A549 (cell line): ENCODE measurements around the gene CUX1. TPM values are rescaled to one million over a fixed set of nuclear protein-coding genes. Genes with fewer than 3 reads are reported as not detected.

ENCODE experiments used
- ATAC-seq, 2 experiments: fragments of 200-7000 bp in 1 of 2; fragments of >200 bp in 1 of 2; cut with Nextera tagmentation in 1 of 2; cut with Tn5 transposase in 1 of 2; 3 replicates each; pipeline versions ENCODE4 v1.8.0 to v1.9.1; 2018 to 2020; ENCODE audit warnings: mild to moderate bottlenecking in 1 of 2, moderate library complexity in 1 of 2
- CTCF ChIA-PET: fragments of 300-600 bp; sonication (Branson Sonifier 250); formaldehyde crosslinking; extraction: SDS; loops from one replicate; lab custom pipeline; 2021; ENCODE audit warnings: antibody characterized with exemption, inconsistent platforms; lab: Yijun Ruan, JAX
- POLR2A ChIA-PET: fragments of 350-600 bp; formaldehyde crosslinking; extraction: SDS; loops from one replicate; lab custom pipeline; 2021; ENCODE audit warnings: antibody characterized with exemption, inconsistent platforms; lab: Yijun Ruan, JAX
- DNase-seq, 2 experiments: peaks; one replicate each; pipeline versions ENCODE4 v3.0.0 to v3.0.0-alpha.2; 2011 to 2016; ENCODE audit warnings: low read depth in 1 of 2, low spot score in 1 of 2
- FAIRE-seq: peaks from 2 replicates; lab custom pipeline; 2011; peaks lifted over from hg19 to GRCh38; lab: Jason Lieb, UNC
- H3K27ac ChIP-seq, 2 experiments: fragments of >200 bp; sonication (Bioruptor Twin); formaldehyde crosslinking; 3 replicates each; pipeline ENCODE4 v1.5.1; 2016 to 2017
- H3K4me1 ChIP-seq: fragments of >200 bp; sonication (Bioruptor Twin); formaldehyde crosslinking; 3 replicates; pipeline ENCODE4 v1.6.1; 2016
- H3K4me2 ChIP-seq: fragments of >200 bp; sonication (Bioruptor Twin); formaldehyde crosslinking; 3 replicates; pipeline ENCODE4 v1.6.1; 2016
- H3K4me3 ChIP-seq: fragments of >200 bp; sonication (Bioruptor Twin); formaldehyde crosslinking; 3 replicates; pipeline ENCODE4 v1.5.1; 2016
- H3K9me3 ChIP-seq: fragments of >200 bp; sonication (Bioruptor Twin); formaldehyde crosslinking; 3 replicates; pipeline ENCODE4 v1.6.1; 2016
- BCL3 ChIP-seq: fragments of >200 bp; sonication (Bioruptor Twin); formaldehyde crosslinking; IDR thresholded peaks from 3 replicates; pipeline ENCODE4 v1.6.1; 2016
- CHD2 ChIP-seq: fragments of 150-350 bp; IDR thresholded peaks from 2 replicates; pipeline ENCODE4 v1.6.1; 2014; ENCODE audit warnings: low read length; ENCODE audit not compliant: partially characterized antibody
- CHD4 ChIP-seq: fragments of 200-600 bp; sonication (generic); IDR thresholded peaks from 2 replicates; pipeline ENCODE4 v1.6.1; 2016; ENCODE audit warnings: antibody characterized with exemption, mild to moderate bottlenecking, borderline replicate concordance
- CTCF ChIP-seq: fragments of >200 bp; sonication (Bioruptor Twin); formaldehyde crosslinking; IDR thresholded peaks from 3 replicates; pipeline ENCODE4 v1.5.1; 2016
- E2F6 ChIP-seq: IDR thresholded peaks from 2 replicates; pipeline ENCODE4 v1.6.1; 2012; ENCODE audit warnings: low read depth, borderline replicate concordance
- EHF ChIP-seq: fragments of 250-450 bp; sonication (Bioruptor Pico); IDR thresholded peaks from 2 replicates; pipeline ENCODE4 v1.5.0; 2020; ENCODE audit warnings: mild to moderate bottlenecking
- ESRRA ChIP-seq: fragments of 150-350 bp; IDR thresholded peaks from 2 replicates; pipeline ENCODE4 v1.6.1; 2014; ENCODE audit warnings: mild to moderate bottlenecking, low read length, borderline replicate concordance
- FOSB ChIP-seq: fragments of 250-450 bp; sonication (Bioruptor Pico); IDR thresholded peaks from 2 replicates; pipeline ENCODE4 v1.5.0; 2020; ENCODE audit warnings: mild to moderate bottlenecking, moderate library complexity
- HES2 ChIP-seq: fragments of >200 bp; sonication (Bioruptor Twin); formaldehyde crosslinking; IDR thresholded peaks from 2 replicates; pipeline ENCODE4 v1.6.1; 2016
- JUN ChIP-seq, 2 experiments: fragments of >200 bp; sonication (Bioruptor Twin); formaldehyde crosslinking; IDR thresholded peaks; 2 replicates in 1 of 2; 3 replicates in 1 of 2; pipeline ENCODE4 v1.6.1; 2016 to 2017
- KDM5A ChIP-seq: fragments of 200-600 bp; sonication (generic); IDR thresholded peaks from 2 replicates; pipeline ENCODE4 v1.6.1; 2016; ENCODE audit warnings: antibody characterized with exemption, mild to moderate bottlenecking
- MAZ ChIP-seq: fragments of 150-350 bp; IDR thresholded peaks from 2 replicates; pipeline ENCODE4 v1.6.1; 2014; ENCODE audit warnings: antibody characterized with exemption, low read depth, low read length, borderline replicate concordance
- NPAS2 ChIP-seq: fragments of 250-450 bp; sonication (Bioruptor Pico); IDR thresholded peaks from 2 replicates; pipeline ENCODE4 v1.8.0; 2022; ENCODE audit warnings: mild to moderate bottlenecking, moderate library complexity, borderline replicate concordance
- NR3C1 ChIP-seq: fragments of >200 bp; sonication (Bioruptor Twin); formaldehyde crosslinking; IDR thresholded peaks from 3 replicates; pipeline ENCODE4 v1.6.1; 2017
- POLR2AphosphoS2 ChIP-seq: conservative IDR thresholded peaks from 2 replicates; pipeline ENCODE4 v1.6.1; 2012; ENCODE audit warnings: low read length, improper control_type of control experiment, inconsistent platforms
- RCOR1 ChIP-seq: fragments of 150-350 bp; IDR thresholded peaks from 2 replicates; pipeline ENCODE4 v1.6.1; 2014; ENCODE audit warnings: antibody characterized with exemption, low read length, low read depth
- RNF2 ChIP-seq: fragments of 200-600 bp; sonication (generic); IDR thresholded peaks from 2 replicates; pipeline ENCODE4 v1.6.1; 2016; ENCODE audit warnings: low read depth, mild to moderate bottlenecking, antibody characterized with exemption, moderate library complexity, borderline replicate concordance
- TFCP2L1 ChIP-seq: fragments of 250-450 bp; sonication (Bioruptor Pico); IDR thresholded peaks from 2 replicates; pipeline ENCODE4 v1.5.0; 2021; ENCODE audit warnings: mild to moderate bottlenecking
- ZC3H11A ChIP-seq: fragments of 450-650 bp; IDR thresholded peaks from 2 replicates; pipeline ENCODE4 v1.6.1; 2014; ENCODE audit warnings: antibody characterized with exemption, mild to moderate bottlenecking
- ZFP36 ChIP-seq: fragments of 450-650 bp; IDR thresholded peaks from 2 replicates; pipeline ENCODE4 v1.6.1; 2014; ENCODE audit warnings: borderline replicate concordance; ENCODE audit not compliant: partially characterized antibody
- WGBS: methylation state at CpG from one replicate; pipeline ENCODE4 v1.1.6; 2017; ENCODE audit errors: missing lambda C conversion rate; 5-methylcytosine and 5-hydroxymethylcytosine counted together
- polyA plus RNA-seq, 4 experiments: library from polyadenylated mRNA; depleted of rRNA in 3 of 4; stranded (reverse); fragments of >200 nt; fragmentation: RNase III in 1 of 4; extraction: RNeasy Plus Mini Kit Qiagen cat#74134 plus additional on column Dnase treatment in 1 of 4; gene quantifications; 2 replicates in 3 of 4; 3 replicates in 1 of 4; pipeline ENCODE4 v1.2.3, GENCODE V29; 2011 to 2017
- TF ChIP-seq, protein P1 (sequence below): fragments of 250-450 bp; sonication (Bioruptor Pico); IDR thresholded peaks from 2 replicates; pipeline ENCODE4 v1.5.0; 2021; ENCODE audit warnings: mild to moderate bottlenecking, moderate library complexity, borderline replicate concordance

Gene CUX1
- polyA plus RNA-seq, 2 of the 4 experiments (the other 2 are of a cell fraction) = 32.7 to 33.4 TPM

- Histone ChIP-seq H3K9me3 (no peaks in the 10 kb centered on the region), H3K27ac (no peak overlapping the region), H3K4me3 (no peak overlapping the region), H3K4me2 (no peak overlapping the region), H3K4me1 (peaks cover 3% of the 10 kb centered on the region)
- ATAC-seq = no peak
- POLR2A ChIA-PET = no interaction called here
- FAIRE-seq = no peak
- TF ChIP-seq EHF (CRISPR knock-in tag) = no peak
- TF ChIP-seq BCL3 = no peak
- no peak for TF ChIP-seq RCOR1
- TF ChIP-seq ZFP36 = no peak
- TF ChIP-seq MAZ = no peak
- TF ChIP-seq FOSB (CRISPR knock-in tag) = no peak
- no peak for TF ChIP-seq JUN (IDR thresholded peaks at IDR 0.05)
- TF ChIP-seq, protein P1, sequence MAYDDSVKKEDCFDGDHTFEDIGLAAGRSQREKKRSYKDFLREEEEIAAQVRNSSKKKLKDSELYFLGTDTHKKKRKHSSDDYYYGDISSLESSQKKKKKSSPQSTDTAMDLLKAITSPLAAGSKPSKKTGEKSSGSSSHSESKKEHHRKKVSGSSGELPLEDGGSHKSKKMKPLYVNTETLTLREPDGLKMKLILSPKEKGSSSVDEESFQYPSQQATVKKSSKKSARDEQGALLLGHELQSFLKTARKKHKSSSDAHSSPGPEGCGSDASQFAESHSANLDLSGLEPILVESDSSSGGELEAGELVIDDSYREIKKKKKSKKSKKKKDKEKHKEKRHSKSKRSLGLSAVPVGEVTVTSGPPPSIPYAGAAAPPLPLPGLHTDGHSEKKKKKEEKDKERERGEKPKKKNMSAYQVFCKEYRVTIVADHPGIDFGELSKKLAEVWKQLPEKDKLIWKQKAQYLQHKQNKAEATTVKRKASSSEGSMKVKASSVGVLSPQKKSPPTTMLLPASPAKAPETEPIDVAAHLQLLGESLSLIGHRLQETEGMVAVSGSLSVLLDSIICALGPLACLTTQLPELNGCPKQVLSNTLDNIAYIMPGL (CRISPR knock-in tag) = no peak
- 87% methylated on average over 10 of the region's 10 CpGs for WGBS
- CTCF ChIA-PET = interaction anchor here (0.6 kb wide), 1 partner anchor 12 kb away, joined by 4 read pairs; no protein-coding TSS in a partner anchor
- no peak for DNase-seq
Measured at GRCh38 chr7:101969997-101970585, 152.7 kb downstream of the CUX1 start.

DNA sequence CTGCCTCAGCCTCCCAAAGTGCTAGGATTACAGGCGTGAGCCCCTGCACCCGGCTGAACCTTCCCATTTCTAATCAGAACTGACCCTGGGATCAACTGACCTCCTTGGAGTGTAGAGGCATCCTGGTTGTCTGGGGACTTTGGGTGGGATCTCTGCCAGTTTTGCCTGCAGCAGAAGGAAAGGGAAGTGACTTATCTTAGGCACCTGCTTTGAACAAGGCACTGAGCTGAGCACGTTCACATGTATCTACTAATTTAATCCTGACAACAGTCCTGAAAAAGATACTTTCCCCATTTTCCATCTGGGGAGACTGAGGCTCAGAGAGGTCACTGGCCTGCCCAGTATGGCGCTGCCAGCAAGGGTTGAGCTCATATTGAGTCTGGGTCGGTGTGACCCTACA, 153.4 kb downstream of the CUX1 start:
- H3K9me3 ChIP-seq = no peaks in the 10 kb centered on the region
- no peak overlapping the region for H3K4me3 ChIP-seq
- no peak overlapping the region for H3K27ac ChIP-seq
- 95% methylated on average over 5 of the region's 5 CpGs for WGBS
- peaks cover 10% of the 10 kb centered on the region for H3K4me1 ChIP-seq
- CTCF ChIA-PET = no interaction called here
- ATAC-seq (no peak), DNase-seq (no peak), FAIRE-seq (no peak)
- POLR2A ChIA-PET = no interaction called here
- TF ChIP-seq MAZ (no peak), NPAS2 (CRISPR knock-in tag) (no peak), RCOR1 (no peak), KDM5A (no peak), ESRRA (no peak), E2F6 (no peak), TFCP2L1 (no peak), NR3C1 (no peak), POLR2AphosphoS2 (no peak), CHD4 (no peak), RNF2 (no peak), CTCF (no peak), CHD2 (no peak), ZC3H11A (no peak), BCL3 (no peak), HES2 (no peak)
- TF ChIP-seq, protein P1 (CRISPR knock-in tag) = no peak
- H3K4me2 ChIP-seq = no peak overlapping the region
